ENCODE data around the gene SCARF2. TPM values are rescaled to one million over a fixed set of nuclear protein-coding genes. Genes with fewer than 3 reads are reported as not detected.

The SCARF2 gene
- total RNA-seq (2016; rRNA removed; fragmentation: Illumina TruSeq; extraction: Trizol) (1.4 and 3.3 TPM in 2 replicates), polyA plus RNA-seq (2011; rRNA removed) (6.2 and 6.9 TPM in 2 replicates), polyA minus RNA-seq (2011; rRNA and poly(A)+ RNA removed; ENCODE audit: low replicate concordance) (0.14 and 12.4 TPM in 2 replicates), Bru-seq, nascent RNA (percentile 56 among the genes with signal in this experiment), BruChase-seq, experiment 1, labeled RNA remaining after a 6-hour chase (percentile 86 among the genes with signal in this experiment), BruChase-seq, experiment 2, labeled RNA remaining after a 2-hour chase (percentile 77 among the genes with signal in this experiment)
- 0.91 and 1.2 TPM in 2 replicates for total RNA-seq (2016; cell fraction: cytosol; rRNA removed; fragmentation: Illumina TruSeq; extraction: Trizol; ENCODE audit: low read depth)
- 1.2 and 3.8 TPM in 2 replicates for total RNA-seq (2016; cell fraction: insoluble cytoplasmic fraction; rRNA removed; fragmentation: Illumina TruSeq; extraction: Trizol)
- 3.2 and 3.6 TPM in 2 replicates for total RNA-seq (2016; cell fraction: membrane; rRNA removed; fragmentation: Illumina TruSeq; extraction: Trizol)
- 3.9 and 5.7 TPM in 2 replicates for total RNA-seq (2016; cell fraction: nucleus; rRNA removed; fragmentation: Illumina TruSeq; extraction: Trizol)
- polyA plus RNA-seq (2011; cell fraction: cytosol; rRNA removed) = 3.9 and 8.3 TPM in 2 replicates
- polyA plus RNA-seq (2011; cell fraction: nucleus; rRNA removed) = 27.6 and 34.9 TPM in 2 replicates
- 3.1 and 5.3 TPM in 2 replicates for polyA plus RNA-seq (2012)
- polyA plus RNA-seq (2016; cell fraction: cytosol; fragmentation: Illumina TruSeq; extraction: Trizol; ENCODE audit: low read depth) = 1.2 and 1.4 TPM in 2 replicates
- 1.7 and 2.6 TPM in 2 replicates for polyA plus RNA-seq (2016; cell fraction: insoluble cytoplasmic fraction; fragmentation: Illumina TruSeq; extraction: Trizol; ENCODE audit: low read depth)
- polyA plus RNA-seq (2016; cell fraction: membrane; fragmentation: Illumina TruSeq; extraction: Trizol; ENCODE audit: low read depth) = 2.8 and 3.9 TPM in 2 replicates
- polyA plus RNA-seq (2016; cell fraction: nucleus; fragmentation: Illumina TruSeq; extraction: Trizol; ENCODE audit: insufficient read depth, low read depth) = 11.7 and 16.2 TPM in 2 replicates
- 6.0 and 7.1 TPM in 2 replicates for polyA minus RNA-seq (2011; cell fraction: cytosol; rRNA and poly(A)+ RNA removed)
- 3.1 and 4.7 TPM in 2 replicates for polyA minus RNA-seq (2011; cell fraction: nucleus; rRNA and poly(A)+ RNA removed)
- long read RNA-seq, experiment 1, partial matches to known transcripts = 0 of 1 reads
- long read RNA-seq, experiment 1, other reads (novel, unspliced or antisense) = 1 of 1 reads
- long read RNA-seq, experiment 2, transcript SCARF2-203 (11 exons, 3,248 nt) = minor isoform, 16 of 129 reads
- long read RNA-seq, experiment 2, transcript SCARF2-202 (11 exons, 3,232 nt) = major isoform, 26 of 129 reads
- long read RNA-seq, experiment 2, partial matches to known transcripts = 20 of 129 reads
- long read RNA-seq, experiment 2, other reads (novel, unspliced or antisense) = 67 of 129 reads

GRCh38 chr22:20437613-20438426 is at the start of gene SCARF2:
SCARF2 (minus strand) TSS chr22:20437825; CDS start chr22:20437754, 71 bp downstream.
- H3K9me3 ChIP-seq (ENCODE audit: low read length) = no peaks in the 10 kb centered on the region
- no peak for FAIRE-seq
- H2AFZ ChIP-seq (ENCODE audit: low read length) = no peak within 1 kb of the TSS
- in situ Hi-C loops (cut with HindIII; ENCODE audit: extremely low pct_ligation_motif_present, low pct_unique_long_range_greater_than_20kb) (no loop called here), intact Hi-C loops (cut with micrococcal nuclease; ENCODE audit: unreplicated experiment) (no loop called here)
- H3K36me3 ChIP-seq (replicated peaks in 1 of 2; ENCODE audit: control insufficient read depth in 1 of 2, insufficient read depth in 2 of 2, low read length in 2 of 2) = peaks cover 0 to 3% of the 10 kb centered on the region in 2 experiments; a peak in 2 of 5 replicates
- ATAC-seq = peak; percentile 40
- H3K4me1 ChIP-seq (ENCODE audit: insufficient read depth, low read length) = peaks cover 54% of the 10 kb centered on the region
- peak within 1 kb of the TSS; percentile 77 to 91 (median 87) for H3K4me3 ChIP-seq (replicated peaks in 1 of 3; ENCODE audit: insufficient read depth in 1 of 3, low read depth in 2 of 3, low read length in 3 of 3)
- BruUV-seq (replicated peaks) = TSS peak; percentile 50
- peak within 1 kb of the TSS; percentile 74 for H3K9ac ChIP-seq (ENCODE audit: insufficient read depth, low read depth, low read length)
- H4K20me1 ChIP-seq (ENCODE audit: insufficient read depth, low read length) = peaks cover 15% of the 10 kb centered on the region
- ChIA-PET CTCF (ENCODE audit: low intra/inter-chr PET ratio, low total read pairs) (no interaction called here), POLR2A (no interaction called here)
- peaks cover 20% of the 10 kb centered on the region for H3K79me2 ChIP-seq (ENCODE audit: insufficient read depth, low read length)
- H3K27ac ChIP-seq (ENCODE audit: extremely low read length, insufficient read depth, low read length) = peak within 1 kb of the TSS; percentile 24
- no peaks in the 10 kb centered on the region for H3K27me3 ChIP-seq (ENCODE audit: control insufficient read depth in 1 of 2, insufficient read depth in 2 of 2, low read length in 2 of 2)
- DNase-seq (ENCODE audit: low spot score) = no peak
- H3K4me2 ChIP-seq (ENCODE audit: low read depth, low read length) = peak within 1 kb of the TSS; percentile 100
- WGBS (ENCODE audit: low lambda C conversion rate) = 53% methylated on average over 20 of the region's 95 CpGs
- TF ChIP-seq TEAD3 (CRISPR knock-in tag; optimal IDR thresholded peaks at IDR 0.05; ENCODE audit: borderline replicate concordance) (no peak), NR0B2 (CRISPR knock-in tag; IDR thresholded peaks at IDR 0.05) (0 out of 2 replicates have a peak, but pooled peaks have one; percentile 56), ZNF687 (CRISPR knock-in tag; IDR thresholded peaks at IDR 0.05) (peak; percentile 13; the same call in 1 of the 2 replicates), MYPOP (CRISPR knock-in tag; IDR thresholded peaks at IDR 0.05) (0 out of 2 replicates have a peak, but pooled peaks have one; percentile 24), ZNF446 (CRISPR knock-in tag; IDR thresholded peaks at IDR 0.05) (peak; percentile 61; the same call in 1 of the 2 replicates), ZNF160 (CRISPR knock-in tag; IDR thresholded peaks at IDR 0.05) (no peak), PHF8 (CRISPR knock-in tag; IDR thresholded peaks at IDR 0.05) (0 out of 2 replicates have a peak, but pooled peaks have one; percentile 25), ZNF558 (CRISPR knock-in tag; IDR thresholded peaks at IDR 0.05; ENCODE audit: borderline replicate concordance) (peak; percentile 78; the same call in 1 of the 2 replicates), ZNF225 (CRISPR knock-in tag; IDR thresholded peaks at IDR 0.05) (no peak)

Data from HepG2 (cell line).